Suppressor macrophage treated with lipopolysaccharide for 1 hour (primary cell): ENCODE measurements around the gene TAF1A.
A peak's percentile ranks its signal among the peaks of the same experiment; 100 is the strongest.
"Not testable (repeated sequence)": the region's sequence is repeated elsewhere in the genome, so short reads cannot be mapped to it uniquely, and the experiment has no call there.

ENCODE experiments used
- DNase-seq, 3 donors: peaks; one replicate each; pipeline ENCODE4 v3.0.0-alpha.2; 2020 to 2022

Gene TAF1A

DNA sequence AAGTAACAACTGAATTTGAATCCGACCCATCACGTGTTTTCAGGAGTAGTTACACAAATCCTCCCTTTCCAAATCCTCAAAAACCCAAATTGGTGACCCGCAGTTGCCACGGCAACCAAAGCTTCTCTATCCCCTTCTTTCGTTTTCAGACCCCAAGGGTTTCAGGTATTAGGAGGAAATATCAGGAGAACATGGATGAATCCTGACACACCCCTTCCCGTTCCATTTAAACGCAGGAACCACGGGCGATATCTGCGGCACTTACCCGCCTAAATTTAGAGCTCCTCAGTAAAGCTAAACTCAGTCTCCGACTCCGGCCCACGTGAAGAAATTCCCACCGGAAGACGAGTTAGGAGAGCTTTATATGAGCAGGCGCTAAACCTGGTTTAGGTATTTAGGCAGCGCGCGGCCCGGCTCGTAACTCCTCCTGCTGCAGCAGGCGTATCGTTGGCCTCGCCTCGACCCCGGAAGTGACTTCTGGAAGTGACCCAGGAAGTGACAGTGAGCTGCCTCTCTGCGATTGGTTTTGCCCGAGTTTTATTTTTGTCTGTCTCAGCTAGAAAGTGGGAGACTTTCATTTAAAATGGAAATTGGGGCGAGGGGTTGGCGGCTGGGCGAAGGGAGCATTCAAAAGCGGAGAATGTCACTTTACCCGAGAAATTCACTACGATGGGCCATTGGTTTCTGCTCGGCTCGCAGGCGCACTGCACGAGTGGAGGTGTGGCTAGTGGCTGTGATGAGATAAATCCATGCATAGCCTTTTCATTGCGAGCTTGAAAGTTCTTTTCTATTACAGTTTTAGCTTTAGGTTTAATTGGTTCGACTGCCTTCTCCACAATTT is at the start of gene TAF1A:
Gene TAF1A (minus strand): TSS at position 472 of the 841 bp plus-strand sequence.
- DNase-seq = peak; percentile 84 to 87 (median 86)

DNA sequence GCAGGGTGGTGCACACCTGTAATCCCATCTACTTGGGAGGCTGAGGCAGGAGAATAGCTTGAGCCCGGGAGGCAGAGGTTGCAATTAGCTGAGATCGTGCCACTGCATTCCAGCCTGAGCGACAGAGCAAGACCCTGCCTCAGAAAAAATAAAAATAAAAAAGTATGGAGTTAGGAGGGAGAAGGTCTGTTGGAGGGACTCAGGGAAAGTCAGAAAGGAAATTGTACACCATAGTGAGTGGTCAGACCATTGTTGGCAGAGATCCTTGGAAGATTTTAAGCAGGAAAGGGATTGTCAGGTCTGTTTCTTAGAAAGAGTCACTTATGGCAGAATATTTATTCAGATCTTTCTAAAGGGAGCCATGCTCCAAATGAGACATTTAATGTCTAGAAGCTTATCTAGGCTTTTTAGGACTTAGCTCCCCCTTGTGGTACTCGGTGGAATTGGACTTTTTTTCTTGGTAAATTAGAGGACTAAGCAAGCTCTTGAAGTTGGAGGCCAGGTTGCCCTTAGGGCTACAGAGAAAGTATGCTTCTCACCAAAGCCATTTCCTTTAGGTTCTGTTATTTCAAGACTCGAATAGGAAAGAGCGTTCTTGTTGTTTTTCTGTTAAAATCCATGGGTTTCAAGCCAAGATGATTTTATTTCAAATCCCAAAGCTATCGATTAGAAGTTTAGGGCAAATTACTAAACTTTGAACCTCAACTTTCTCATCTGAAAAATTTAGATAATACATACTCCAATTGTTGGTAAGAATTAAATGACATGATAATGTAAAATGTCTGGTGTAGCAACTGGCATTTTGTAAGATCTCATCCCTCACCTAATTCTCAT is 44.7 kb upstream of the TAF1A start:
- DNase-seq = peak; percentile 89 to 96 (median 95)

GRCh38 chr1:222632749-222633148 is 43.0 kb upstream of the TAF1A start:
- DNase-seq = no peak

DNA sequence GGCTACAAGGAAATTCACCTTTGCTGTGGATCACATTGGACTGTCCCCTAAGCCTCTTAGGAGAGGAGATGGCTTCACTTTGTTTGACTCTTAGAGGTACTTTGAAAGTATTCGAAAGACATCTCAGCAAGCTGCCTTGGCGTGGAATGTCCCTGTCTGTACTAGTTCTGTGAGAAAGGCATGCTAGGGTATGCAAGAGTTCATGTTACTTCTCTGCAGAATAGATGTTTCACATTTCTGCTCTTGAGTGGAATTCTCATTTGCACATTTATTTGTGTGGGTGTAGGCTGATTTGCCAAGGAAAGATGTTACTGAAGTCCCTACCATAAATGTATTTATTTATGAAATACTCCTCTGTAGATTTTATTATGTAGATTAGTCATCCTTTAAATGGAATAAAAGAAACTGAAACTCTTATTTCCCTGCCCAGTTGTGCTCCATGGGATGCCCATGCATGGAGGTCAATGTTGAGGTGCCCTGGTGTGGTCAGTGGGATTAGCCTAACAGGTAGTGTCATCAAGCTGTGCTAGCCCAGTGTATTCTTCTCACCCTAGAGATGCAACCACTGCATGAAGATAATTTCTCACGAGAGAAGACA is 42.0 kb upstream of the TAF1A start:
- DNase-seq = no peak

DNA sequence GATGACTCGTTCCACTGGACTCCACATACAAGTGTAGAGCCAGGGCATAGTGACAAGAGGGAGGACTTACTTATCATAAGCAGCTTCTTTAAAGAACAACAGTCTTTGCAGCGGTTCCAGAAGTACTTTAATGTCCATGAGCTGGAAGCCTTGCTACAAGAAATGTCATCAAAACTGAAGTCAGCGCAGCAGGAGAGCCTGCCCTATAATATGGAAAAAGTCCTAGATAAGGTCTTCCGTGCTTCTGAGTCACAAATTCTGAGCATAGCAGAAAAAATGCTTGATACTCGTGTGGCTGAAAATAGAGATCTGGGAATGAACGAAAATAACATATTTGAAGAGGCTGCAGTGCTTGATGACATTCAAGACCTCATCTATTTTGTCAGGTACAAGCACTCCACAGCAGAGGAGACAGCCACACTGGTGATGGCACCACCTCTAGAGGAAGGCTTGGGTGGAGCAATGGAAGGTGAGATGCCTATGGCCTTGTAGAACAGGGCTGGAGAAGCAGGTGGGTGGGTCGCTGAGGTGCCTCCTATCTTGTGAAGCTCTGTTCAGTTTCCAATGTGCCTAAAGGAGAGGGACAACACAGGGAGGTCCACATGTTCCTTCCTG is 40.3 kb upstream of the TAF1A start:
- no peak for DNase-seq

- no peak for DNase-seq
Measured at GRCh38 chr1:222627232-222627631, 37.5 kb upstream of the TAF1A start.

DNA sequence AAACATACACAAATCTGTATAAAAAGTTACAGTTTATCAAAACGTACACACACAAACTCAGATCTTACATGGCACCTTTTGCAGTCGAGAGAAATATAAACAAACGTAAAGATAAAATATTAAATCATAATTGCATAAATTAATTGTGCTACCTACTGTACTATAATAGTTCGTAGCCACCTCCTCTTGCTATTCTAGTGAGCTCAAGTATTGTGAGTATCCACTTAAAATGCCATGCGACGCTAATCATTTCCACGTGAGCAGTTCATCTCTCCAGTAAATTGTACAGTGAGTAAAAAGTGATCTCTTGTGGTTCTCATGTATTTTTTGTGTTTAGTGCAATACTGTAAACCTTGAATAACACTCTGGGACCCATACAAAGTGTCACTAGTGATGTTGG is 34.5 kb upstream of the TAF1A start:
- DNase-seq = no peak

GRCh38 chr1:222623458-222623857 is 33.7 kb upstream of the TAF1A start:
- DNase-seq = no peak

- no peak for DNase-seq
Measured at GRCh38 chr1:222622765-222623164, 33.0 kb upstream of the TAF1A start.

DNA sequence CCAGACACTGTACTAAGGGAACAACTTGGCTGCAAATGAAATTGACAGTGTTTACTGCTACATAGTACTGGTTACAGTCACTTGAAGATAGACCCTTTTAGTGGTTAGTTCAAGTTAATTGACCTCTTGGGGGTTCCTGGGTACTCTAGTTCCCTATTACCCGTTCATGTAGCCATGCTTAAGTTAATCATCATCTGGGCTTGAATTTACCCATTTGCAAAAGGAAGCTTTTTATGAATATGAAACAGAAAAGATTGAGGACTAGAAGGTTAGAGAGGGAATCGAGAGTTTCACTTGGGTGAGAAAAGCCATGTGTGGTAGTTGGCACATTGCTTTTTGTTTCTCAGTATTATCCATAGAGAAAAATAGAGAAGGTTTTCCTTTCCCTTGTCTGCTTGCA is 30.8 kb upstream of the TAF1A start:
- DNase-seq = no peak

GRCh38 chr1:222618880-222619596 is 29.3 kb upstream of the TAF1A start:
- DNase-seq = peak in 2 of 3 donors; percentile 15 to 45

- peak; percentile 75 to 89 (median 84) for DNase-seq
Measured at GRCh38 chr1:222618001-222618879, 28.5 kb upstream of the TAF1A start, which contains the start of gene MIA3. MIA3 (plus strand) TSS chr1:222618097; CDS start chr1:222618111, 14 bp downstream.

DNA sequence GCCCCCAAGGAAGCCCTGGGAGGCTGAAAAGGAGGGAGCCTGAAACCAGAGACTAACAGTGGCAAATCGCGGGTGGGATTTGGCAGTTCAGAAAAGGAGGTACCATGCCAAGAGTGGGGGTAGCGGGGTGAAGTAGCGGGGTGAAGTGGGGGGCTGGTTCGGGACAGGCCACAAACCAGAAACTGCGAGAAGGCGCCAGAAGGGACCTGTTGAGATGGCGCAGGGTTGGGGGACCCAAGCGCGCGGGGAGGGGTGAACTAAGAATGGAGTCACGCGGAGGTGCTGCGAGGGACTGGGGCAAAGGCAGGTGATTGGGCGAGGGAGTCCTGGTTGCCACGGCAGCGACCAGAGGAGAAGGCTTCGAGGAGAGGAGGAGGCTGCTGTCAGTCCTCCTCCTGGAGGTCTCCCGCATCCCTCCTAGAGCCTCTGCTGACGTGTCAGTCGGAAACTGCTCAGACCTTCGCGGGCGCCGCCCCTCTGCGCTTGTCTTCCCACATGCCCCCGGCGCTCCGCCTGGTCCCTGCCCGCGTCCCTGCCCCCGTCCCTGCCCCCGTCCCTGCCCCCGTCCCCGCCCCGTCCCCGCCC is 27.7 kb upstream of the TAF1A start:
- DNase-seq = peak; percentile 84 to 90 (median 87)

GRCh38 chr1:222616525-222616924 is 26.8 kb upstream of the TAF1A start:
- no peak for DNase-seq

DNA sequence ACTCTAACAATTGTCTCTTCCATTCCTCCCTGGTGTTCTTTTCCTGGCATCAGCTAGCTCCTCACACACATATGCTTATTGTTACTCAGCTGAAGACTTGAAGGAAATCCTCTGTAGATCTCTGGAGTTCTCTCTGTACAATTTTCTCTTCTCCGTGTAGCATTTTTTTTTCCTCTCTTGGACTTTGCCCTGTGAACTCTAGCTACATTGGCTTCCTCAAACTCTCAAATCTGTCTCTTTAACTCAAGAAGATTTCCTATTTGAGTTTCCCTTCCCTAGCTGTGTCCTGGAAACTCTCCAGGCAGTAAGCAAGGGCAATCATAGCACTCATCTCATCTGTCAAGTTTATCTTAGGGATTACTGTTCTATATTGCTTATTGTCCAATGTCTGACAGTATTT is 23.9 kb upstream of the TAF1A start:
- DNase-seq = no peak

- no peak for DNase-seq
Measured at GRCh38 chr1:222610728-222611127, 21.0 kb upstream of the TAF1A start.

- DNase-seq = not testable (repeated sequence)
Measured at GRCh38 chr1:222609111-222609510, 19.4 kb upstream of the TAF1A start.

DNA sequence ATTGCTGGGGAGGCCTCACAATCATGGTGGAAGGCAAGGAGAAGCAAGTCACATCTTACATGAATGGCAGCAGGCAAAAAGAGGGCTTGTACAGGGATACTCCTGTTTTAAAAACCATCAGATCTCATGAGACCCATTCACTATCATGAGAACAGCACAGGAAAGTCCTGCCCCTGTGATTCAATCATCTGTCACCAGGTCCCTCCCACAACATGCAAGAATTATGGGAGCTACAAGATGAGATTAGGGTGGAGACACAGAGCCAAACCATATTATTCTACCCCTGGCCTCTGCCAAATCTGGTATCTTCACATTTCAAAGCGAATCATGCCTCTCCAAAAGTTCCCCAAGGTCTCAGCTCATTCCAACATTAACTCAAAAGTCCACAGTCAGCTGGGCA is 17.0 kb upstream of the TAF1A start:
- no peak for DNase-seq

DNA sequence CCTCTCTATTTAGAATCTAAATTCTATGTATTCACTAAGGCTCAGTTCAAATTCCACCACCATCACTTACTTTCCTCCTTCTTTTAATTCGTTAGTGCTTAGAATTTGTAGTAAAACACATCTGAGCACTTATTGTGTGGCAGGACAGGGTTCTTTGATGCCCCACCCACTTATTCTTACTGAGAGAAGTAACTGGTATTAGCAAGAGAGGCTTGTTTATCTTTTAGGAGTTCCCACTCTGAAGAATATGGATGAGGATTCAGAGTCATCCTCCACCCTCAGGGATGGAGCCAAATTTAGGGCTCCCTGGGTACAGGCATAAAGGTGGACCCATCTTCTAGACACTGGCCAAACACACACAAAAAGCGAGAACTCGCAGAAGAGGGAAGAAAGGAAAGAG is 11.5 kb upstream of the TAF1A start:
- DNase-seq = no peak

DNA sequence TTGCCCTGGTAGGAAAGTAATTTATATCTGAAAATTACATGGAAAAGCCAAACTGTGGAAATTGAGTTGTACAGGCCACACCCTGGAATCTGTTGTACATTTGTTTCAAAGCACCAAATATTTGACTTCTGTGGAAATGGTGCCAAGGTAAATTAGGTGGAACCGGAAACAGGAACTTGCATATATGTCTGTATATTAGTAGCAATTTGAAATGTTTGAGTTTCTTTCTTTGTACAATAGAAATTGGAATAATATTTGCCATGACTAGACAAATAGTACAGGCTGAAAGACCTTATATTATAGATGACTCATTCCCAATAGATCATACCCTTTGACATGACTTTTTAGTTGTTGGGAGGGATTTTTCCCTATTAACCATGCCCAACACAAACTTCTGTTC is 10.5 kb upstream of the TAF1A start:
- no peak for DNase-seq

DNA sequence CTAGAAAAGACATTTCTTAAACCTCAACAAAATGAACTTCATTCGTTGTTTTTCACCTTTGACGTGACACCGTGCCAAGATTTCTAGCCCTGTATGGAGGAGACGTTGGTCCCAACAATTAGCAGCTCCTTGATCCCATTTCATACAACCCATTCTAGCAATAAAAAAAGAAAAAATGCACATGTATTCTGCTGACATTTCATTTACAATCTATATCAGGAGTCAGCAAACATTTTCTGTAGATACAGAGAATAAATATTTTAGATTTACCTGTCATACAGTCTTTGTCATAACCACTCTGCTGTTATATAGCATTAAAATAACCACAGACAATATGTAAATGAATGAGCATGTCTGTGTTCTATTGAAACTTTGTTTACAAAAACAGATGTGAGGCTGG is 7.0 kb upstream of the TAF1A start:
- DNase-seq = no peak
